Breast epithelium (tissue), 4 donors: Measurements from ENCODE around the gene CXCL11. TPM values are rescaled to one million over a fixed set of nuclear protein-coding genes. Genes with fewer than 3 reads are reported as not detected.

Experiments
- DNase-seq, 2 donors: peaks; one replicate each; pipeline ENCODE4 v3.0.0-alpha.2; 2019; ENCODE audit warnings: low spot score in 2 of 2
- H3K27ac ChIP-seq, 2 donors: fragments of 200-600 bp; sonication (generic) in 1 of 2; one replicate each; pipeline ENCODE4 v1.5.1; 2016 to 2019; ENCODE audit warnings: mild to moderate bottlenecking in 1 of 2
- H3K27me3 ChIP-seq, 2 donors: fragments of 200-600 bp; sonication (generic) in 1 of 2; one replicate each; pipeline versions ENCODE4 v1.5.1 to v1.6.0; 2017 to 2019; ENCODE audit warnings: control low read depth in 1 of 2, mild to moderate bottlenecking in 1 of 2
- H3K36me3 ChIP-seq: fragments of 200-600 bp; one replicate; pipeline ENCODE4 v1.5.1; 2019
- H3K4me1 ChIP-seq, 2 donors: fragments of 200-600 bp; sonication (generic); one replicate each; pipeline ENCODE4 v1.5.1; 2016 to 2019; ENCODE audit warnings: control low read depth in 1 of 2
- H3K4me3 ChIP-seq, 3 donors: fragments of 200-600 bp; sonication (generic); 1 replicate in 2 of 3; 2 replicates in 1 of 3; pipeline ENCODE4 v1.5.1; 2016 to 2019; ENCODE audit warnings: mild to moderate bottlenecking in 3 of 3, moderate library complexity in 2 of 3
- H3K9me3 ChIP-seq, 2 donors: fragments of 200-600 bp; sonication (generic) in 1 of 2; one replicate each; pipeline ENCODE4 v1.5.1; 2016 to 2019; ENCODE audit warnings: control low read depth in 1 of 2
- POLR2A ChIP-seq: fragments of 450-650 bp; IDR thresholded peaks from one replicate; pipeline ENCODE4 v1.6.1; 2016; ENCODE audit warnings: antibody characterized with exemption, mild to moderate bottlenecking, moderate library complexity
- POLR2AphosphoS5 ChIP-seq, 3 donors: sonication (generic); formaldehyde crosslinking; IDR thresholded peaks; one replicate each; pipeline ENCODE4 v1.6.1; 2017; ENCODE audit warnings: antibody characterized with exemption in 3 of 3
- intact Hi-C: fragments of 100-400 bp; cut with DNase I; formaldehyde crosslinking; loops from one replicate; pipeline ENCODE4 v1.15.1; 2023; ENCODE audit warnings: low total_unique reads
- total RNA-seq, 3 donors: library from RNA; depleted of rRNA; stranded (reverse); fragments of >200 nt; gene quantifications; one replicate each; pipeline ENCODE4 v1.1.0, GENCODE V29; 2016
- TF ChIP-seq, protein P1 (sequence below), 3 donors: fragments of 450-650 bp; IDR thresholded peaks; one replicate each; pipeline ENCODE4 v1.5.1; 2016 to 2017; ENCODE audit warnings: antibody characterized with exemption in 3 of 3, mild to moderate bottlenecking in 3 of 3, moderate library complexity in 3 of 3

CXCL11 gene
- total RNA-seq, 3 donors from 2014 or later = not detected

GRCh38 chr4:75992462-75992861 lies 43.4 kb downstream of the CXCL11 start:
- H3K9me3 ChIP-seq = no peaks in the 10 kb centered on the region
- TF ChIP-seq, protein P1, sequence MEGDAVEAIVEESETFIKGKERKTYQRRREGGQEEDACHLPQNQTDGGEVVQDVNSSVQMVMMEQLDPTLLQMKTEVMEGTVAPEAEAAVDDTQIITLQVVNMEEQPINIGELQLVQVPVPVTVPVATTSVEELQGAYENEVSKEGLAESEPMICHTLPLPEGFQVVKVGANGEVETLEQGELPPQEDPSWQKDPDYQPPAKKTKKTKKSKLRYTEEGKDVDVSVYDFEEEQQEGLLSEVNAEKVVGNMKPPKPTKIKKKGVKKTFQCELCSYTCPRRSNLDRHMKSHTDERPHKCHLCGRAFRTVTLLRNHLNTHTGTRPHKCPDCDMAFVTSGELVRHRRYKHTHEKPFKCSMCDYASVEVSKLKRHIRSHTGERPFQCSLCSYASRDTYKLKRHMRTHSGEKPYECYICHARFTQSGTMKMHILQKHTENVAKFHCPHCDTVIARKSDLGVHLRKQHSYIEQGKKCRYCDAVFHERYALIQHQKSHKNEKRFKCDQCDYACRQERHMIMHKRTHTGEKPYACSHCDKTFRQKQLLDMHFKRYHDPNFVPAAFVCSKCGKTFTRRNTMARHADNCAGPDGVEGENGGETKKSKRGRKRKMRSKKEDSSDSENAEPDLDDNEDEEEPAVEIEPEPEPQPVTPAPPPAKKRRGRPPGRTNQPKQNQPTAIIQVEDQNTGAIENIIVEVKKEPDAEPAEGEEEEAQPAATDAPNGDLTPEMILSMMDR (IDR thresholded peaks at IDR 0.05) = no peak
- TF ChIP-seq POLR2A (no peak), POLR2AphosphoS5 (IDR thresholded peaks at IDR 0.05) (no peak)
- H3K4me1 ChIP-seq = peaks cover 0 to 12% of the 10 kb centered on the region in 2 donors
- H3K36me3 ChIP-seq = no peaks in the 10 kb centered on the region
- H3K4me3 ChIP-seq = no peak overlapping the region
- no peak overlapping the region for H3K27ac ChIP-seq
- intact Hi-C loops = loop anchor here (5.0 kb wide), 1 partner anchor 395 kb away; no protein-coding TSS in a partner anchor
- no peaks in the 10 kb centered on the region for H3K27me3 ChIP-seq
- no peak for DNase-seq

- Histone ChIP-seq H3K4me1 (peaks cover 0 to 12% of the 10 kb centered on the region in 2 donors), H3K27me3 (no peaks in the 10 kb centered on the region), H3K4me3 (peak overlapping the region; percentile 72 to 90 (median 83)), H3K27ac (peak overlapping the region; percentile 45 to 73), H3K36me3 (no peaks in the 10 kb centered on the region), H3K9me3 (no peaks in the 10 kb centered on the region)
- intact Hi-C loops = loop anchor here (5.0 kb wide), 1 partner anchor 397 kb away; no protein-coding TSS in a partner anchor
- no peak for TF ChIP-seq POLR2A
- TF ChIP-seq, protein P1 (IDR thresholded peaks at IDR 0.05) = no peak
- no peak for DNase-seq
Observed at GRCh38 chr4:75989846-75990528, 45.9 kb downstream of the CXCL11 start.

DNA sequence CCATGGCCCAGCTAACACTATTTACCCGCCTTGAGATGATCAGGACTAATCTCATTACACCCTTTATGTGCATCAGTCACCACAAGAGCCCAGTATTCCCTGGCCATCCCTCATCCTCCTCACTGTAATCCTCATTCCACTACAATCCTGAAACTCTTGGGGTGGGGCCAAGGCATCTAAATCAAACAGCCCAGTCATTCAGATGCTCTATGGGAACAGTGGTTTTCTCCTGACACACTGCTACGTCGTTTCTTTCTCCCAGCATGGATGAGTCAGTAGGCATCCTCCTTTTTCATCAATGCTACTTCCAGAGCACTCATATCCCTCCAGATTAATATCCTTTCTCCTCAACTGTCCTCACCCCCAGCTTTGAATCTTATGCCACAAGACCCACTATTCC lies 50.8 kb downstream of the CXCL11 start:
- Histone ChIP-seq H3K27me3 (no peaks in the 10 kb centered on the region), H3K27ac (no peak overlapping the region), H3K4me3 (no peak overlapping the region), H3K9me3 (no peaks in the 10 kb centered on the region), H3K36me3 (peaks cover 7% of the 10 kb centered on the region), H3K4me1 (peaks cover 0 to 12% of the 10 kb centered on the region in 2 donors)
- no peak for DNase-seq
- TF ChIP-seq POLR2AphosphoS5 (IDR thresholded peaks at IDR 0.05) = no peak
- TF ChIP-seq, protein P1 (IDR thresholded peaks at IDR 0.05) = no peak
- intact Hi-C loops = no loop called here

Other genes starting within 250 kb of the CXCL11 start
- gene PPEF2, start 133.6 kb downstream of the CXCL11 start, total RNA-seq = under 1 TPM in 2 of 3 donors, not detected in 1; 0.15 to 0.33 TPM
- gene NAAA, start 95.1 kb downstream of the CXCL11 start, total RNA-seq = 10 to 100 TPM; 56.5 to 92.8 (median 78.6) TPM
- gene SDAD1, start 45.1 kb downstream of the CXCL11 start, total RNA-seq = 10 to 100 TPM; 33.6 to 46.4 (median 45.9) TPM
- gene CXCL9, start 28.6 kb downstream of the CXCL11 start, total RNA-seq = 1 to 10 TPM in 2 of 3 donors, not detected in 1; 2.3 to 2.7 TPM
- gene CXCL10, start 12.6 kb downstream of the CXCL11 start, total RNA-seq = 1 to 10 TPM in 1 of 3 donors, not detected in 2; 1.2 TPM
- gene ART3, start 38.6 kb upstream of the CXCL11 start, total RNA-seq = not detected
- 10 to 100 TPM; 46.6 to 70.5 (median 56.7) TPM for gene NUP54, start 112.3 kb upstream of the CXCL11 start, total RNA-seq
- 100 to 1,000 TPM; 148 to 231 (median 160) TPM for gene SCARB2, start 177.8 kb upstream of the CXCL11 start, total RNA-seq
- 10 to 100 TPM in 1 of 3 donors, 1 to 10 TPM in 2; 6.1 to 17.9 (median 9.5) TPM for gene FAM47E, start 215.7 kb upstream of the CXCL11 start, total RNA-seq